H1 (cell line): Measurements from ENCODE around the gene COTL1. TPM values are rescaled to one million over a fixed set of nuclear protein-coding genes. Genes with fewer than 3 reads are reported as not detected.

Experiments
- RNF2 ChIP-seq: fragments of 200-900, 300-1000 bp; sonication (generic); IDR thresholded peaks from 2 replicates; pipeline ENCODE4 v1.7.1; 2016; ENCODE audit warnings: borderline replicate concordance, low read depth, mild to moderate bottlenecking, antibody characterized with exemption, low read length; ENCODE audit not compliant: poor library complexity, severe bottlenecking; ENCODE audit errors: missing control alignments
- polyA plus RNA-seq, 7 experiments: library from polyadenylated mRNA; depleted of rRNA in 3 of 7; stranded (reverse) in 5 of 7; unstranded in 2 of 7; fragments of >200 nt in 5 of 7; fragments of 200-250 nt in 2 of 7; gene quantifications; 1 replicate in 5 of 7; 2 replicates in 1 of 7; 4 replicates in 1 of 7; pipeline versions ENCODE4 v1.2.1 to v1.2.3, GENCODE V29; 2011 to 2013; ENCODE audit warnings: missing spikeins in 2 of 7, mixed read lengths in 2 of 7
- total RNA-seq: library from RNA; stranded (reverse); fragmentation: NEBNext Ultra II Directional; extraction: Animal tissue kit (Norgen Biotek cat#: 25700); gene quantifications from 2 replicates; pipeline ENCODE4 v1.2.1, GENCODE V29; 2021

The COTL1 gene
- total and polyA plus RNA-seq, 2 of the 8 experiments (the other 6 are each of a cell fraction or from before 2014, with no cell fraction given), result 59.2 to 183 TPM

DNA sequence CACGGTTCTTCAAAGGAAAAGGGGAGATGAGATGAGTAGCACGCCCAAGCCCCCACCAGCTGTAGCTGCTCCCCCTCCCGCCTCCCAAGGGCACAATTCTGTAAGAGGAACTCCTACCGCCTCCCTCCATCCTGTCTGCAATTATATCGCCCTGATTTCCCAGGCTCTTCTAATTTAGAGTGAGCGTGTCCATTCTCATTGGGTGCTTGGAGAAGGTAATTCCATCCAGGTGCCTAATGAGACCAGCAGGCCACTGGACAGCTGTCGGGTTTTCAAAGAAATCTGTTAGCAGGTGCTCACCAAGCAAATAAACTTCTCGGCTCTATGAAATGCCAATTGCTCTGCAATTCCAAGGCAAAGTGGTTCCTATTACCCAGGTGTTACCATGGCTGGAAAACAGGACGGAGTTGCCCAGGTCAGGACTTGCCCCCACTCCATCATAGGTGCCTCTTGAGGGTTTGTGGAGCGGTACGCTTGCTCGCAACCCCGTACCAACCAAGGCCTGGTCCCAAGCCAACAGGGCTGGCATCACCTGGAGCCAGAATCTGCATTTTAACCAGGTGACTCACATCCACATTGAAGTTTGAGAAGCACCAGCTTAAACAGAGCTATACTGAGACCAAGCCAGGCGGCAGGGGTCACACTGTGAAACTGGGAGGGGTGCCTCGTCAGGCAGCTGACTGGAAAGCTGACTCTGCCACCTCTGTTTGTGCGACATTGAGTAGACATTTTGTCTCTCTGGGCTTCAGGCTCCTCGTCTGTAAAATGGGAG is 97.0 kb downstream of the COTL1 start (continued):
- no peak for TF ChIP-seq RNF2
